Activated CD4-positive, alpha-beta T cell treated with anti-CD3 and anti-CD28 coated beads, Interleukin-10, Interleukin-2, amounts not matched to agents 100 ng/mL and 50 ng/mL, durations not matched to agents 16 hours and 8 hours (primary cell): ENCODE measurements around the gene SLN.

Experiments
- DNase-seq: peaks from one replicate; pipeline ENCODE4 v3.0.0-alpha.2; 2020

The SLN gene

GRCh38 chr11:107682171-107682570 is 29.7 kb downstream of the SLN start:
- no peak for DNase-seq

- no peak for DNase-seq
These were observed 32.4 kb downstream of the SLN start for GRCh38 chr11:107679255-107680024.

GRCh38 chr11:107678632-107678971 is 33.3 kb downstream of the SLN start:
- no peak for DNase-seq

GRCh38 chr11:107677924-107678631 is 33.8 kb downstream of the SLN start:
- no peak for DNase-seq

- no peak for DNase-seq
These were observed 35.4 kb downstream of the SLN start for GRCh38 chr11:107676336-107677057.

- no peak for DNase-seq
These were observed 36.0 kb downstream of the SLN start for GRCh38 chr11:107675902-107676301.

- no peak for DNase-seq
These were observed 41.8 kb downstream of the SLN start for GRCh38 chr11:107669893-107670601.

GRCh38 chr11:107669191-107669740 is 42.6 kb downstream of the SLN start:
- DNase-seq: no peak

GRCh38 chr11:107666911-107667613 is 44.8 kb downstream of the SLN start:
- no peak for DNase-seq

- no peak for DNase-seq
These were observed 46.8 kb downstream of the SLN start for GRCh38 chr11:107665018-107665417.

- DNase-seq: no peak
These were observed 50.2 kb downstream of the SLN start for GRCh38 chr11:107661656-107662055.

GRCh38 chr11:107660066-107660465 is 51.8 kb downstream of the SLN start:
- DNase-seq: no peak

- DNase-seq: no peak
These were observed 52.5 kb downstream of the SLN start for GRCh38 chr11:107659310-107659709.
